ENCODE data around the gene RAB6D. TPM values are rescaled to one million over a fixed set of nuclear protein-coding genes. Genes with fewer than 3 reads are reported as not detected.

RAB6D gene
- total and polyA plus RNA-seq, 9 of the 15 experiments (the other 6 are each of a cell fraction or from before 2014, with no cell fraction given): 0.01 to 0.04 (median 0.03) TPM; not detected in 5

GRCh38 chr2:131394147-131394931, 30.4 kb upstream of the RAB6D start (continued):
- no peak for TF ChIP-seq YY1 (IDR thresholded peaks at IDR 0.05; ENCODE audit: borderline replicate concordance in 1 of 3, control insufficient read depth in 1 of 3, extremely low read depth in 1 of 3, insufficient read depth in 3 of 3, insufficient read length in 1 of 3, insufficient replicate concordance in 2 of 3, low read depth in 1 of 3, low read length in 2 of 3)
- no peak for TF ChIP-seq FOXA1 (IDR thresholded peaks at IDR 0.05; ENCODE audit: borderline replicate concordance)
- no peak for TF ChIP-seq BRF2 (IDR thresholded peaks at IDR 0.05; ENCODE audit: borderline replicate concordance, insufficient read depth, insufficient read length)
- TF ChIP-seq HNRNPH1 (optimal IDR thresholded peaks at IDR 0.05; ENCODE audit: low read depth, low read length): no peak
- TF ChIP-seq CTBP1 (IDR thresholded peaks at IDR 0.05; ENCODE audit: borderline replicate concordance): peak; percentile 34; the same call in 1 of the 2 replicates
- peak; percentile 46 for TF ChIP-seq L3MBTL2 (IDR thresholded peaks at IDR 0.05)
- TF ChIP-seq VEZF1 (CRISPR knock-in tag; IDR thresholded peaks at IDR 0.05): 0 out of 2 replicates have a peak, but pooled peaks have one; percentile 18
- peak; percentile 67 for TF ChIP-seq RBFOX2 (IDR thresholded peaks at IDR 0.05; ENCODE audit: low read depth, low read length)
- 0 out of 4 replicates have a peak, but pooled peaks of 1 of the 2 experiments have one; percentile 26 for TF ChIP-seq NRF1 (conservative IDR thresholded peaks at IDR 0.05 in 1 of 2, IDR thresholded peaks at IDR 0.05 in 1 of 2)
- no peak for TF ChIP-seq GTF2F1 (IDR thresholded peaks at IDR 0.05; ENCODE audit: low read depth, low read length)
- TF ChIP-seq MAZ (CRISPR knock-in tag; conservative IDR thresholded peaks at IDR 0.05 in 1 of 2, IDR thresholded peaks at IDR 0.05 in 1 of 2): peak; percentile 64 to 68; a peak in 2 of 4 replicates
- no peak for TF ChIP-seq MCM2 (IDR thresholded peaks at IDR 0.05; ENCODE audit: low read depth)
- peak; percentile 73 for TF ChIP-seq NR2C1 (IDR thresholded peaks at IDR 0.05)
- peak; percentile 81 for TF ChIP-seq NR2C1 (tag; IDR thresholded peaks at IDR 0.05)
- no peak for TF ChIP-seq ZNF592 (IDR thresholded peaks at IDR 0.05)
- peak; percentile 91 for TF ChIP-seq TFAP4 (CRISPR knock-in tag; IDR thresholded peaks at IDR 0.05; ENCODE audit: borderline replicate concordance)
- no peak for TF ChIP-seq ZNF282 (CRISPR knock-in tag; IDR thresholded peaks at IDR 0.05)
- TF ChIP-seq GABPB1 (CRISPR knock-in tag; IDR thresholded peaks at IDR 0.05): peak; percentile 68; the same call in 1 of the 2 replicates
- TF ChIP-seq ZNF124 (CRISPR knock-in tag; IDR thresholded peaks at IDR 0.05): no peak

All from K562 (cell line).